Uterus (tissue), 4 donors: ENCODE measurements around the gene HS3ST3A1. TPM values are rescaled to one million over a fixed set of nuclear protein-coding genes. Genes with fewer than 3 reads are reported as not detected.

Experiments
- DNase-seq, 2 donors: peaks; one replicate each; pipeline ENCODE4 v3.0.0-alpha.2; 2019 to 2020
- H3K27ac ChIP-seq, 2 donors: fragments of 200-600 bp; sonication (generic); 1 replicate in 1 of 2; 2 replicates in 1 of 2; pipeline ENCODE4 v1.5.1; 2016 to 2018
- H3K27me3 ChIP-seq, 2 donors: fragments of 200-600 bp; sonication (generic); one replicate each; pipeline ENCODE4 v1.5.1; 2018 to 2019; ENCODE audit warnings: control low read depth in 1 of 2
- H3K36me3 ChIP-seq, 2 donors: fragments of 200-600 bp; sonication (generic); one replicate each; pipeline ENCODE4 v1.5.1; 2019; ENCODE audit warnings: control low read depth in 1 of 2
- H3K4me1 ChIP-seq, 2 donors: fragments of 200-600 bp; sonication (generic); one replicate each; pipeline ENCODE4 v1.5.1; 2018 to 2019; ENCODE audit warnings: control low read depth in 1 of 2
- H3K4me3 ChIP-seq, 2 donors: fragments of 200-600 bp; sonication (generic); 1 replicate in 1 of 2; 2 replicates in 1 of 2; pipeline ENCODE4 v1.5.1; 2018 to 2019; ENCODE audit warnings: mild to moderate bottlenecking in 1 of 2
- H3K9me3 ChIP-seq, 2 donors: fragments of 200-600 bp; sonication (generic); one replicate each; pipeline ENCODE4 v1.5.1; 2019; ENCODE audit warnings: control low read depth in 1 of 2
- POLR2A ChIP-seq, 2 donors: fragments of 450-650 bp; IDR thresholded peaks; one replicate each; pipeline ENCODE4 v1.6.1; 2016; ENCODE audit warnings: antibody characterized with exemption in 2 of 2, mild to moderate bottlenecking in 1 of 2, moderate library complexity in 1 of 2
- intact Hi-C: fragments of 100-400 bp; cut with DNase I; formaldehyde crosslinking; loops from one replicate; pipeline ENCODE4 v1.15.1; 2023; ENCODE audit warnings: low total_unique reads
- total RNA-seq, 4 donors: library from RNA; depleted of rRNA in 3 of 4; stranded (reverse); fragments of >200 nt in 3 of 4; gene quantifications; one replicate each; pipeline versions ENCODE4 v1.1.0 to v1.2.4, GENCODE V29; 2014 to 2023
- TF ChIP-seq, protein P1 (sequence below), 4 experiments: fragments of 200-600 bp in 2 of 4; fragments of 450-650 bp in 2 of 4; sonication (generic) in 2 of 4; IDR thresholded peaks; one replicate each; pipeline ENCODE4 v1.5.1; 2016 to 2019; ENCODE audit warnings: antibody characterized with exemption in 4 of 4, mild to moderate bottlenecking in 2 of 4, moderate library complexity in 1 of 4
- donor health status: DM: yes; HTN: yes; CAD: no.

Gene HS3ST3A1
- total RNA-seq, 4 donors from 2014 or later: 2.1 to 7.7 (median 5.0) TPM; not detected in 1

DNA sequence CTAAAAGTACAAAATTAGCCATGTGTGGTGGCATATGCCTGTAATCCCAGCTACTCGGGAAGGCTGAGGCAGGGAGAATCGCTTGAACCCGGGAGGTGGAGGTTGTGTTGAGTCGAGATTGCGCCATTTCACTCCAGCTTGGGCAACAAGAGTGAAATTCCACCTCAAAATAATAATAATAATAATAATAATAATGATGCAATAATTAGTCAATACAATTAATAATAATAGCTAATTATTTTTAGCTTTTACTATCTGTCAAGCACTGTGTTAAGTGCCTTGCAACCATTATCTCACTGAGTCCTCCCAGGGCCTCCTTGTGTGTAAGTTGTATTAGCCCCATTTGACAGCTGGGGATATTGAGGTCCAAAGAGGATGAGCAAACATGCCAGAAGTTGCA lies 14.3 kb upstream of the HS3ST3A1 start:
- DNase-seq: no peak
- no peak overlapping the region for H3K27ac ChIP-seq
- intact Hi-C loops: no loop called here
- no peaks in the 10 kb centered on the region for H3K36me3 ChIP-seq
- H3K27me3 ChIP-seq: no peaks in the 10 kb centered on the region
- H3K4me1 ChIP-seq: no peaks in the 10 kb centered on the region
- no peak overlapping the region for H3K4me3 ChIP-seq
- no peak for TF ChIP-seq POLR2A (IDR thresholded peaks at IDR 0.05)
- TF ChIP-seq, protein P1, sequence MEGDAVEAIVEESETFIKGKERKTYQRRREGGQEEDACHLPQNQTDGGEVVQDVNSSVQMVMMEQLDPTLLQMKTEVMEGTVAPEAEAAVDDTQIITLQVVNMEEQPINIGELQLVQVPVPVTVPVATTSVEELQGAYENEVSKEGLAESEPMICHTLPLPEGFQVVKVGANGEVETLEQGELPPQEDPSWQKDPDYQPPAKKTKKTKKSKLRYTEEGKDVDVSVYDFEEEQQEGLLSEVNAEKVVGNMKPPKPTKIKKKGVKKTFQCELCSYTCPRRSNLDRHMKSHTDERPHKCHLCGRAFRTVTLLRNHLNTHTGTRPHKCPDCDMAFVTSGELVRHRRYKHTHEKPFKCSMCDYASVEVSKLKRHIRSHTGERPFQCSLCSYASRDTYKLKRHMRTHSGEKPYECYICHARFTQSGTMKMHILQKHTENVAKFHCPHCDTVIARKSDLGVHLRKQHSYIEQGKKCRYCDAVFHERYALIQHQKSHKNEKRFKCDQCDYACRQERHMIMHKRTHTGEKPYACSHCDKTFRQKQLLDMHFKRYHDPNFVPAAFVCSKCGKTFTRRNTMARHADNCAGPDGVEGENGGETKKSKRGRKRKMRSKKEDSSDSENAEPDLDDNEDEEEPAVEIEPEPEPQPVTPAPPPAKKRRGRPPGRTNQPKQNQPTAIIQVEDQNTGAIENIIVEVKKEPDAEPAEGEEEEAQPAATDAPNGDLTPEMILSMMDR (IDR thresholded peaks at IDR 0.05): no peak
- no peaks in the 10 kb centered on the region for H3K9me3 ChIP-seq

DNA sequence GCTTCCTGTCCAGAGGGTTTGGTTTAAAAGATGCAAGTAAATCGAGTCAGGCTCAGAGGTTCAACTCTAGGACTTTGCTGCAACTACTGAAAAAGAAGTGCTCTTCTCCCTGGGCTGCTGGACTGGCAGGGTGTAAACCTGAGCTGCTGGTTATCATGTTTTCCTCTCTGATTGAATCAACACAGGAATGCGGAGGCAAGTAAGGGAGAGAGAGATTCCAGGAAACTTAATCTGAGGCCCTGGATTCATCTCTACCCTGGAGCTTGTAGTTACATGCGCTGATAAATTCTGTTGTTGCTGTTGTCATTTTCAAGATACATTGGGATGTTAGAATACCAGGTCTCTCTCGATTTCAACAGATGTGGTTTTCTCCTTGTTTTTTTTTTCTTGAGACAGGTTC lies 8.2 kb upstream of the HS3ST3A1 start:
- H3K9me3 ChIP-seq: no peaks in the 10 kb centered on the region
- no peaks in the 10 kb centered on the region for H3K4me1 ChIP-seq
- TF ChIP-seq, protein P1 (IDR thresholded peaks at IDR 0.05): no peak
- TF ChIP-seq POLR2A (IDR thresholded peaks at IDR 0.05): no peak
- H3K27ac ChIP-seq: no peak overlapping the region
- no peak overlapping the region for H3K4me3 ChIP-seq
- H3K36me3 ChIP-seq: no peaks in the 10 kb centered on the region
- intact Hi-C loops: no loop called here
- H3K27me3 ChIP-seq: no peaks in the 10 kb centered on the region
- no peak for DNase-seq

- intact Hi-C loops: no loop called here
- H3K9me3 ChIP-seq: no peaks in the 10 kb centered on the region
- DNase-seq: peak in 1 of 2 donors; percentile 15
- TF ChIP-seq, protein P1 (IDR thresholded peaks at IDR 0.05): no peak
- no peak for TF ChIP-seq POLR2A (IDR thresholded peaks at IDR 0.05)
- peak overlapping the region in 1 of 2 donors; percentile 30 for H3K4me3 ChIP-seq
- H3K27ac ChIP-seq: peak overlapping the region in 1 of 2 donors; percentile 42
- H3K36me3 ChIP-seq: no peaks in the 10 kb centered on the region
- peaks cover 4 to 21% of the 10 kb centered on the region in 2 donors for H3K27me3 ChIP-seq
- H3K4me1 ChIP-seq: peaks cover 0 to 16% of the 10 kb centered on the region in 2 donors
Measured at GRCh38 chr17:13601322-13601775, 380 bp downstream of the HS3ST3A1 start.

- H3K9me3 ChIP-seq: no peaks in the 10 kb centered on the region
- H3K4me3 ChIP-seq: peak overlapping the region in 1 of 2 donors; percentile 30
- H3K27ac ChIP-seq: peak overlapping the region in 1 of 2 donors; percentile 42
- H3K27me3 ChIP-seq: peaks cover 4 to 21% of the 10 kb centered on the region in 2 donors
- peaks cover 0 to 16% of the 10 kb centered on the region in 2 donors for H3K4me1 ChIP-seq
- DNase-seq: no peak
- intact Hi-C loops: no loop called here
- no peaks in the 10 kb centered on the region for H3K36me3 ChIP-seq
- TF ChIP-seq, protein P1 (IDR thresholded peaks at IDR 0.05): no peak
- no peak for TF ChIP-seq POLR2A (IDR thresholded peaks at IDR 0.05)
Measured at GRCh38 chr17:13600475-13601321, 1.0 kb downstream of the HS3ST3A1 start.

DNA sequence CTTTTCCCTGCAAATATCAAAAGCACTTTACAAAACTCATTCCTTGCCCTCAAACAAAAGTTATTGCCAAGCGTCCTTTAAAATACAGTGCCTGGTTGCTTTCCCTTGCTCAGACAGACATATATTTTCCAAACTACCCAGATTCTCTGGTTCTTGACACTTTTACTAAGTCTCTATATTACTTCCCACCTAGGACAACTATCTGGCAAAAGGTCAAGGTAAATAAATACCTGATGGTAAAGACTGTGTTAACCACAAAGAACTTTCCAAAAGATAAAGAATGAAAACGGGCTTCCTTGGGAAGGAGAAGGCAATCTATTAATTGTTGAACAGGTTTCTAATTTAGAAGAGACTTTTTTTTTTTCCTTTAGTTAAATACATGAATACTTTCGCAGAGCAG lies 1.9 kb downstream of the HS3ST3A1 start:
- no peak for DNase-seq
- TF ChIP-seq, protein P1 (IDR thresholded peaks at IDR 0.05): no peak
- no peak for TF ChIP-seq POLR2A (IDR thresholded peaks at IDR 0.05)
- no peaks in the 10 kb centered on the region for H3K9me3 ChIP-seq
- peaks cover 4 to 21% of the 10 kb centered on the region in 2 donors for H3K27me3 ChIP-seq
- peak overlapping the region in 1 of 2 donors; percentile 30 for H3K4me3 ChIP-seq
- intact Hi-C loops: no loop called here
- H3K27ac ChIP-seq: no peak overlapping the region
- no peaks in the 10 kb centered on the region for H3K36me3 ChIP-seq
- peaks cover 0 to 16% of the 10 kb centered on the region in 2 donors for H3K4me1 ChIP-seq
